Stimulated activated CD8-positive, alpha-beta memory T cell treated with anti-CD3 and anti-CD28 coated beads, Interleukin-4, amount 100 ng/mL, for 24 hours (primary cell): ENCODE data around the gene ZNF32.
"Not testable (repeated sequence)": the region's sequence is repeated elsewhere in the genome, so short reads cannot be mapped to it uniquely, and the experiment has no call there.

Experiments used
- DNase-seq: peaks from one replicate; pipeline ENCODE4 v3.0.0-alpha.2; 2020; ENCODE audit warnings: low read depth

Gene ZNF32

DNA sequence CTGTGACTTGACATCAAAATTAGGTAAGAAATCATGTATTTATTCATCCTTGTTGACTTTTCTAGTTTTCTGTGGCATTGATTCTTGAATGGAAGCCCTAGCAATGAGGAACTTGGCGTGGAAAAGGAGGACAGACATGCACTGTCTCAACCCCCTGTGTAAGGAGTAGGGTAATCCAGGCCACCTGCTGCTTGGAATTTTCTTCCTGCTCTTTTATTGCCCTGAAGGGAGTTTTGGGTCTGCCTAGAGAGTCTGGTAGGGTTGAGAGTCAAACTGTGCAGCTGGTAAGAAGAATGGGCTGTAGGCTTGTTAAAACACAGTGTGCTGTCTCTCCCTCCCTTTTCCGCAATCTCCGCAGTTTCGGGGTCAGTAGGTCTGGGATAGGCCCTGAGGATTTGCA is 19.7 kb downstream of the ZNF32 start:
- DNase-seq: no peak

DNA sequence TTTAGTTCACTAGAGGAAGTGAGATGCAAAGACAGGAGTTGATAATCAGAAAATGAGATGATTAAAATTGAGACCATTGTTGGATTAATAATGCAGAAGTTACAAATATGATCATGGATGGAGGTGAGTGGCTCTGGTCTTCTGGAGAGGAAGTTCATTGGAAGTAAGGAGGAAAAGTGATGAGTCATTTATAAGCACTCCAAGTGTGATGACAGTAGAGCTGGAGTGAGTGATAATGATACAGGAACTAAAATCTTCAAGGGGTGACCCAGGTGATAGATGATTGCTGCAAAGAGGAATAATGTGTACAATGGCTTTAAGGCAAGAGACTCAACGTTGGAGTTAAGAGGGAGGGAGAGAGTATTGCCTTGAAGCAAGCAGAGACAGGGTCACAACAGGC is 20.7 kb downstream of the ZNF32 start:
- DNase-seq: no peak

DNA sequence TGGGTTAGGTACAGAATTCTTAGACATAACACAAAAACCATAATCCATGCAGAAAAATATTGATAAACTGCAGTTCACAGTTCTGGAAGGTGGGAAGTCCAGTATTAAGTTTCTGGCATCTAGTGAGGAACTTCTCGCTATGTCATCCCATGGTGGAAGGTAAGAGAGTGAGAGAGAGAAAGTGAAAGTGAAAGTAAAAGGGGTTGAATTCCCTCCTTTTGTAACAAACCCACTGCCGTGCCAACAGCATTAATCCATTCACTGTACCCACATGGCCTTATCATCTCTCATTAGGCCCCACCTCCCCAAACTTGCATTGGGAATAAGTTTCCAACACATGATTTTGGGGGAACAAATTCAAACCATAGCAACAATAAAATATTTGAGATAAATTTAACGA is 25.3 kb downstream of the ZNF32 start:
- DNase-seq: no peak

DNA sequence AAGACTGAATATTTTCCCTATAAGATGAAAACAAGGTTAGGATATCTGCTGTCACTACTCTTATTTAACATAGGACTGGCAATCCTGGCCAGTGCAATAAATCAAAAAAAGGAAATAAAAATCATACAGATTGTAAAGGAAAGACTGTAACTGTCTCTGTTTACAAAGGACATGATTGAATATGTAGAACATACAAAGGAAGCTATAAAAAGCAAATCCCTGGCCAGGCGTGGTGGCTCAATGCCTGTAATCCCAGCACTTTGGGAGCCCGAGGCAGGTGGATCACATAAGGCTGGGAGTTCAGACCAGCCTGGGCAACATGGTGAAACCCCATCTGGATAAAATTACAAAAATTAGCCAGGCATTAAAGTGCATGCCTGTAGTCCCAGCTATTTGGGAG is 26.6 kb downstream of the ZNF32 start:
- DNase-seq: no peak

DNA sequence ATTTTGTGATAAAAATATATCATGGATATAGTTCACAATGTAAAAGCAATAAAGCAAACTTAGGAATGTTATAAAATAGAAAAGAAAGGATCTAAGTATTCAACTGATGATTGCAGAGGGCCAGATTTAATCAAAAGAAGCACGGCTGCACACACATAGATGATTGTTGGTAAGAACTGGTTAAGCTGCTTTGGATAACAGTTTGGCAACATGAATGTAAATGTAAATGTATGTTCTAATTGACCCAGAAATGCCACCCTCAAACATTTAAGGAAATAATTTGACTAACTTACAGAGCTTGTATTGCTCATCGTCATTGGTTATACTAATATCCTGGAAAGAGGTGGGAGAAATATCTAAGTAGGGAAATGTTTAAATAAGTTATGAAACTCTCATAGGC is 29.3 kb downstream of the ZNF32 start:
- no peak for DNase-seq

DNA sequence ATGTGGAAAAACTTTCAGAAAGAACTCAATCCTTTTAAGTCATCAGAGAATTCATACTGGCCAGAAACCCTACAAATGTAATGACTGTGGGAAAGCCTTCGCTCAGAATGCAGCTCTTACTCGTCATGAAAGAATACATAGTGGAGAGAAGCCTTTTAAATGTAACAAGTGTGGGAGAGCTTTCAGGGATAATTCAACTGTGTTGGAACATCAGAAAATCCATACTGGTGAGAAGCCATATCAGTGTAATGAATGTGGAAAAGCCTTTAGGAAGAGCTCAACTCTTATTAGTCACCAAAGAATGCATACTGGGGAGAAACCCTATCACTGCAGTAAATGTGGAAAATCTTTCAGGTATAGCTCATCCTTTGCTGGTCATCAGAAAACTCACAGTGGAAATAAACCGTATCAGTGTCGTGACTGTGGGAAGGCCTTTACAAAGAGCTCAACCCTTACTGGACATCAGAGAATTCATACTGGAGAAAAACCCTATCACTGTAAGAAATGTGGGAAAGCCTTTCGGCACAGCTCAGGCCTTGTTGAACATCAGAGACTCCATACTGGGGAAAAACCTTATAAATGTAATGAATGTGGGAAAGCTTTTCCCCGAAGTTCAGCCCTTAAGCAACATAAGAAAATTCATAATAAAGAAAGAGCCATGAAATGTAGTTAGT is 31.8 kb downstream of the ZNF32 start:
- no peak for DNase-seq

DNA sequence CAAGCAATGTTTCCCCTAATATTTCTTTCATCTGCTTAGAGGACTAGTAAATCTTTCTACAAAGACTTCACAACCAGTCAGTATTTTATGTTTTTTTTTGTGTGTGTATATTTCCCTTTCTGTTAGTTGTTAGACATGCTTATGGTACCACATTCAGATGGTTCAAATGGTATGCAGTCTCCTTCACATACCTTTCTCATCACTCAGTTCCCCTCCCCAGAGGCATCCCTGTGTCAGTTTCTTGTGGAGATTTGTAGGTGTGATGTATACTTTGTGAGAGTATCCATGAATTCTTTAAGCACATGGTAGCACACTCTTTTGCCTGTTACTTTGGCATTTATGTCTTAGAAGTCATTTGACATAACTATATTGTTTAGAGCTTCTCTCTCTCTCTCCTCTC is 38.0 kb downstream of the ZNF32 start:
- DNase-seq: no peak

DNA sequence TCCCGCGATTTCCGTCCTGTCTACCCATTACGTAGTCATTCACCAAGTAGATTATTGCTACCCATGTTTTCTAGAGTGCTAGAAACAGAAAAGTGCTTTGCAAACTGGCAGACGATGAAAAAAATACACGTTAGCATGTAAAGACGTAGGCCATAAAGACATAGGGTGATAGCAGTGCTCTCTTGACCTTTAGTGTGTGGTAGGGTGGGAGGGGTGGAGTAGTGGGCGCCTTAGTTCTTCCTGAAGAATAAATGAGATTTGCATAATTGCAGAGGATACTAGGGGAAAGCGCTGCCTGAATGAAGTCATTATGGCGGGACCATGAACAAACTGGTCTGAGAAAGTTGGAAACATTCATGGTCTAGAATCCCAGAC is 41.5 kb downstream of the ZNF32 start:
- no peak for DNase-seq

DNA sequence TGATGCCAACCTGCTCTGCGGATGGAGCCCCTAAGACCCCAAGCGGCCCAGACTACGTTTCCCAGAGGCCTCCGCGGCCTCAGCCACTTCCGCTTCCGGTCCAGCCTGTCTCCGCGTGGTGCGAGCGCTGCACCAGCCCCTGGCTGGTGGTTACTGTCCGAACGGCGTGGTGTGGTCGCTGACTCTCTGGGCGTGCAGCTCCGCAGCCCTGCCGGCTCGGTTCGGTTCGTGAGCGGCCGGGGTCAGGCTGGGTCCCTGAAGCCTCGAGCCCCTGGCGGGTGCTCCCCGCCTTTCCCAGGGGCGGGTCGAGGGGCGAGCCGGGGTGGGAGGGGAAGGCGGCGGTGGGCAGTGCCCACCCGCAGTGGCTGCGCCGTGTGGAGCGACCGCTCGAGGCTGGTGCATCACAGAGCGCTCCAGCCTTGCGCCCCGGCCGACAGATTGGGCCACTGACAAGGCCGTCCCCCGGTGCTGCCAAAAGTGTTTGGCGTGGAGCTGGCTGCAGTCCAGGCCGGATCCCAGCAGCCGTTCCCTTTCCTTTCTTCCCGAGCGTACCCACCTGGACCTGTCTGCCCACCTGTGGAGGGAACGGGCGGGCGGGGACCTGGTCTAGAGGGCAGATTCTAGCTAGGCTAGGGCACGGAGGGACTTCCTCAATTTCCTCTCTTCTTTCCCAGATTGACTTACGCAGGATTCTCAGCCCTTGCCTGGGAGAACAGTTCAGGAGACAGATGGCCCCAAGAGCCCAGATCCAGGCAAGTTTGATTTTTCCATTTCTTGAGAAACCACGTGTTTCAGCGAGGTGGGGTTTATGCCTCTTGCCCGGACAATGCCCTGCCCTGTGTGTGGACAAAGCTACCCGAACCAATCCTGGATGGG is 42.1 kb downstream of the ZNF32 start, which contains the start of gene ZNF485:
TSS of gene ZNF485 (plus strand) at position 116 of the 876 bp plus-strand sequence. CDS start at position 729, 613 bp downstream.
- peak; percentile 64 for DNase-seq

DNA sequence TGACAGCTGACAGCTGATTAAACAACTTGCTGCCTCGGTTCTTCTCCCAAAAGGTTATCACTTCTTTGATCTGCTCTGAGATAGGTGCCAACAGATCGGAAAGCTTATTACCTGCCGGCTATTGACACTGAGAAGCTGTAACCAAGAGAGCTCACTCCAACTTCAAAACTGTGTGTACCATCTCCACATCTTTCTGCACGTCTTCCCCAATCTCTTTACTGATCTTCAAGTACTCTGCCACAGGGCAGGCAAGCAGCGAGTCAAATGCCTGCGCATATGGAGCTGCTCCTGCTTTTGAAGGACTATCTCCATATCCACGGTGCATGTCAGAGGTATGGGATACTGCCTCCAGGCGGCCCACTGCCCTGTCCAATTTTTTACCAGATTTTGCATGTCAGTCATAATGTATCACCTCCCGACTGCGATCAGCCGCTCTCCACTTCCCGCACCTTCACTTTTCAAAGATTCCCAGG is 42.8 kb downstream of the ZNF32 start:
- DNase-seq: no peak

DNA sequence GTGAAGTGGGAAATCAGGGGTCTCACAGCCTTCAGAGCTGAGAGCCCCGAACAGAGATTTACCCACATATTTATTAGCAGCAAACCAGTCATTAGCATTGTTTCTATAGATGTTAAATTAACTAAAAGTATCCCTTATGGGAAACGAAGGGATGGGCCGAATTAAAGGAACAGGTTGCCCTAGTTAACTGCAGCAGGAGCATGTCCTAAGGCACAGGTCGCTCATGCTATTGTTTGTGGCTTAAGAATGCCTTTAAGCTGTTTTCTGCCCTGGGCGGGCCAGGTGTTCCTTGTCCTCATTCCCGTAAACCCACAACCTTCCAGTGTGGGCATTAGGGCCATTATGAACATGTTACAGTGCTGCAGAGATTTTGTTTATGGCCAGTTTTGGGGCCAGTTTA is 47.1 kb downstream of the ZNF32 start:
- DNase-seq: not testable (repeated sequence)

DNA sequence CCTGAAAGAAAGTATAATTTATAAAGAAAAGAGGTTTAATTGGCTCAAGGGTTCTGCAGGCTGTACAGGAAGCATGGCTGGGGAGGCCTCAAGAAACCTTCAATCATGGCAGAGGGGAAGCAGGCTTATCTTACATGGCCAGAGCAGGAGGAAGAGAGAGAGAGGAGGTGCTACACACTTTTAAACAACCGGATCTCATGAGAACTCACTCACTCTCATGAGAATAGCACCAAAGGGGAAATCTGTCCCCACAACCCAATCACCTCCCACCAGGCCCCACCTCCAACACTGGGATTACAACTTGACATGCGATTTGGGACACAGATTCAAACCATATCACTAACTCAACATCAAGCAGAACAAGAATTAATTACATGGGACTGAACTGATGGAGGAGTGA is 49.3 kb downstream of the ZNF32 start:
- DNase-seq: no peak

DNA sequence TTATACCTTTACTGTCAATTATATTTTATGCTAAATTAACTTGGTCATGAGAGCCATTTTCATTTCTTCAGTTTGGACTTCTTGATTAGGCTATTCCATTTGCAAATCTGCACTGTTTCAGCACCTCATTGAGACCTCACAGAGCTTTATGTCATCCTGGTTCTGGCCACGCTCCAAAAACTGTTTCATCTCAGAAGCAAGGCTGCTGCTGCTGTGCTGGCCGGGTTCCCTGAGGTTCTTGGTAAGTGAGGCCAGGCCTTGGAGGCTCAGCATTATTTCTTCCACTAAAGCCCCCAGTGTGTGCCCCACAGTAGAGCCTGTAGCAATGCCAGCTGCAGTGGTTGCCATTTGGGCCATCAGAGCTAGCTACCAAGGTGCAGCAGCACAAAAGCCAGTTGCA is 50.2 kb downstream of the ZNF32 start:
- DNase-seq: no peak

DNA sequence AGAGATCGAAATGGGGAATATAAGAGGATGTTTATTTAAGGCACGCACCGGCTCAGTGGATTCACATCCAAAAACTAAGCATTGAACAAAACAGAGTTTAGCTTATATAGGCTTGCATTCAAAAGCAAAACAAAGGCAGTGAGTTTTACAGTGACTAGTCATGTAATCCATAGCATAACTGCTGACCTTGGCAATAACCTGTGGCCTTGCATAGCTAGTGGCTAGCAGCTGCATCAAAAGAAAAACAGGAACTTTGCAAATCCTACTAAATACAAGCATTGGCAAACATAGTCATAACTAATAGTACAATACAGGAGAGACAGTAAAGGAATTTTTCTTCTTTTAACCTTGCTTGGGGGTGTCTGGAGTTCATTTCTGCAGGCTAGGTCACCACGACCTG is 52.1 kb downstream of the ZNF32 start:
- no peak for DNase-seq

DNA sequence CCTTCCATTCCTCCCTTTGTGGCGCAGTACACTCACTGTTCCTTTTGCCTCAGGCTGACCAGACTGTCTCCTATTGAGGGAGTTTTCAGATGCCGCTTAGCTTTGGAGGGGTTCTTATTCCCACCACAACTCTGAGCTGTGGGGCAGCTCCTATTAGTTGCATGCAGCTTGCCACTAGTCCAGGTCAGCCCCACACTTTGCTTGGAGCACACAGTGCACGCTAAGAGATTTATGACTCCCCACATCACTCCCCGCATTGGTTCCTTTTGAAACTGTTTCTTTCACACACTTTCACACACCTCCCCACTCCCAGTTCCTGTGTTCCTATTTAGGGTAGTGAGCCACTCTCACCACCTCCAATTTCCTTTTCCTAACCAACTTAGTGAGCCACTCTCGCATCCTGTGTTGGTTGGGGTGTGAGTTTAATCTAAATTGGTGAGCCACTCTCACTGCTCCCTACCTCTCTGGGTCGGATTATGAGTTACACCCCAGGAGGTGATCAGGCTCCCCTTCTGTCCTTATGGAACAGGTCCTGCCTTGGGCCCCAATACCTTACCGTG is 52.9 kb downstream of the ZNF32 start:
- peak; percentile 4 for DNase-seq

DNA sequence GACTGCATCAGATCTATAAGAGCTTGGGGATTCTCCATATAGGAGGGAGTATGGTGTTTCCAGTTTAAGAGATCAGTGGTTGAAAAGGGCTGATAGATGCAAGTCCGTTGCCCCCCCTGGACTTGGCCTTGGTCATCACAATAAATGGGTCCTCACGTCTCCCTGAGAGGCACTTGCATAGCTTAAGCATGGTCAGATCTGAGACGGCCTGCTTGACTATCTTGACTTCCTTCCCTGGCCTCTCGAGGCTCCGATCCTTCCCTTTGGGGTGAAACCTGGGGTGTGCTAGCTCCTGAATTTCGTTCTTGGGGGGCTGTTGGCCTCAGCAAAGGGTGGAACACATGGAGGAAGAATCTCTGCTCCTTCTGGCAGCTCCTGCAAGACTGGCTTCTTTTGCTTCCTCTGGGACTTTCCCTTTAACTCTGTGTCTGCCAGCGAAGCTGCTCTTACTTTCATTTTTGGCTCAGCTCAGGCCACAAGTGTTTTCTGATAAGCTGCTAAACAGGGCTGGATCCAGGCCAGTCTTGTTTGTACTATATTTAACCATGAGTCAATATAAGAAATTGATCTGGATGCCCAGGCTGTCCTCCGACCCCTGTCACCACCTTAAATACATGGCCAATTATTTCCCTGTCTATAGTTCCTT is 53.6 kb downstream of the ZNF32 start:
- DNase-seq: no peak
